ENCODE measurements around the gene EEA1.

The EEA1 gene

GRCh38 chr12:92938018-92938417 lies 8.9 kb upstream of the EEA1 start:
- ATAC-seq: no peak

DNA sequence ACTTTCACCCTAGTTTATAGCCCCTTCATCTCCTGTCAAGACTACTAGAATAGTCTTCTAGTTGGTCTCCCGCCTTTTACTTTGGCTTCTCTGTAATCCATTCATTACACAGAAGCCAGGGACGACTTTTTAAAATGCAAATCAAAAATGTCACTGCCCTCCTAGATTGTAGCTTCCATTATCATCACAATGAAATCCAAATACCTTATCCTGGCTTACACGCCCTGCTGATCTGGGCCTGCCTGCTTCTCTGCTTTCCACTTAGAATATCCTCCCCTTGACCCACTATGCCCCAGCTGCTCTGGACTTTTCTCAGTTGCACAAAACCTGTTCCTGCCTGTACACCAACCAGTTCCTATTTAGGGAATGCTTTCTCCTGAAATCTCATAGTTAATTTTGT lies 4.5 kb upstream of the EEA1 start:
- no peak for ATAC-seq

DNA sequence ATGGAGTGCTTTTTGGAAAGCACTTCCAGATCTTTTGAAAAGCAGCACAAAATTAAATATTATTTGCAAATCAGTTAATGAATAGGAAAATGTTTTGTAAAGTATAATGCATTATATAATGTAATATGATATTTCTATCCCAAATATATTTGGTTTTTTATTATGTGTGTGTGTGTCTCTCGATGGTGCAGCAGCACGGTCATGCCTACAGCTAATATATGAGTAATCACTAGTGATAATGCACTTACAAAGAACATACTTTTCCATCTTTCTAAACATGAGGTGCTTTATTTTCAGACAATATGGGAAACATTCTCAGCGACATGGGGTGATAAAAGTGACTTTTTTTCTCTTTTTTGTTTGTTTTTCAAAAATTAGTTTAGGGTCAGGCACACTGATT lies 1.3 kb upstream of the EEA1 start:
- ATAC-seq: no peak

DNA sequence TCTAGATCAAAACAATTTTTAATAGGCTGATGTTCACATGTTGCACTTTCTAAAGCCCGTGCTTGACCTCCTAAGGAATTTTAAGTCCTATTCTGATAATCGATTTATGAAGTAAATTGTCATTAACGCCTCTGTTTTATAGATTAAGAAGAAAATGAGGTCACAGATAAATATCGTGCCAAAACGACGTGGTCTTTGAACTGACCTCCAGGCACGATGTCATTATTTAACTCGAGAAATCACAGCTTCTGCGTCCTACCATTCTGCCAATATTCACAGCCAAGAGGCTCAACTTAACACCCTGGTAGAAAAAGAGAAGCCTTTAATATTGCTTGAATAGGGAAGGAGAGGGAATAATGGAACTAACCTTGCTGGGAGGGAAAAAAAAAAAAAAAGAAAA lies 888 bp upstream of the EEA1 start:
- no peak for ATAC-seq

- peak; percentile 49 to 50 for ATAC-seq
Observed at GRCh38 chr12:92928421-92928961, 604 bp downstream of the EEA1 start.

DNA sequence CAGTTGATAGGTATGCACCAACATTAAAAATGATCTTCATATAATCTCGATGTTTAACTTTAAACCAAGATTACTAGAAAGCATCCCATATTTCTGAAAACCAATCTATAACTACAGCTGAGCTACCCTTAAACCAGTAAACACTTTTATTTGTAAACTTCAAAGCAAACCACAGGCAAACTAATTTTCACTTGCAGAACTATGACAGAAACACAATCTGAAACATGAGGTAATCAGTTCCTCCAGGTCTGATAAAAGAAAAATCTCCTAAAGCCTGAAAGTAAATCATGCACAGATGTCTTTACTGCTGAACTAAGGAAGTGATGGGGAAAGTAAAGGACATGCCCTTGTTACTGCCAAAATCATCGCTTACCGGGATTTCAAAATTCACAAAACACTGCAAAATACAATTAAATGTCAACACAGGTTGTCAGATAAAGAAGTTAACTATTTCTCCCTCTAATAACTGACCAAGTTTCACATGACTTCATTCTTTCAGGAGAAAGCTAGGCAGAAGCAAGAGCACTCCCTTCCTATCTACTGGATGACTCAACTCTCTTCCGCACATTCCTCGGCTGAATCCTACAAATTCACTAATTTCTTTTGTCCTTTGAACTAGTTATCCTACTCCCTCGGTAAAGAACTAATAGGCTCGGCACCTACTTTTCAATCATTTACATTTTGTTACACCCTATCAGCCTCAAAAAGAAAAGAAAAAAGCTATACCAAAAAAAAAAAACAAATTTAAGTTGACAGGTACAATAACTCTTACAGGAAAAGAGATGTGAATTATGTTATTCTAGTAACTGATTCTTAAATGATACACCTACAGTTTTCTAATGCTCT lies 1.4 kb downstream of the EEA1 start:
- peak; percentile 1 for ATAC-seq

DNA sequence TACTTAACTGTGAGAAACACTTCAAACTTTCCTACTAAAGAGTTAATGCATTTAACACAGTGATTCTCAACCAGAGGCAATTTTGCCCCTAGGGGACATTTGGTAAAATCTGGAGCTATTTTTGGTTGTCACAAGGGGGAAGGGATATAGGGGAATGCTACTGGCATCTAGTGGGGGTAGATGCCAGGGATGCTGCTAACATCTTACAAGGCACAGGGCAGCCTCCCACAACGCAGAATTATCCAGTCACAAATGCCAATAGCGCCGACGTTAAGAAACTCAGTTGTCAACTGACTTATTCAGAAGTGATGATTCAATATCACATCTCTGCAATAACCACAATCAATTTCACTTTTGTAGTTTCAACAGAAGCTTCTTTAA lies 2.0 kb downstream of the EEA1 start:
- peak; percentile 37 to 43 for ATAC-seq

- ATAC-seq: no peak
Observed at GRCh38 chr12:92926549-92926948, 2.5 kb downstream of the EEA1 start.

GRCh38 chr12:92921877-92922276 lies 7.2 kb downstream of the EEA1 start:
- peak; percentile 51 to 83 for ATAC-seq

DNA sequence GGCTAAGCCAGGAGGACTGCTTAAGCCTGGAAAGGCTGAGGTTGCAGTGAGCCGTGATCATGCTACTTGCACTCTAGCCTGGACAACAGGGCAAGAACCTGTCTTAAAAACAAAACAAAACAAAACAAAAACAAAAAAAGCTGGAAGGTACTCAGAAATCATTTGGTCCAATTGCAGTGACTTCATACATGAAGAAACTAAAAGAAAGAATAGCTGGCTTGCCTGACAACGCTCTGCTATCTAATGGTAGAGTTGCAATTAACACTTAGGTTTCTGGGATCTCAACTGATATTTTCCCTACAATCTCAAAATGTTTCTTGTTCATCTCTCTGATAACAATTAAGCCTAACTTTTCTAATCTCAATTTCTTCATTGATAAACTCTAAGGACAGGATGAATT lies 13.7 kb downstream of the EEA1 start:
- ATAC-seq: no peak

DNA sequence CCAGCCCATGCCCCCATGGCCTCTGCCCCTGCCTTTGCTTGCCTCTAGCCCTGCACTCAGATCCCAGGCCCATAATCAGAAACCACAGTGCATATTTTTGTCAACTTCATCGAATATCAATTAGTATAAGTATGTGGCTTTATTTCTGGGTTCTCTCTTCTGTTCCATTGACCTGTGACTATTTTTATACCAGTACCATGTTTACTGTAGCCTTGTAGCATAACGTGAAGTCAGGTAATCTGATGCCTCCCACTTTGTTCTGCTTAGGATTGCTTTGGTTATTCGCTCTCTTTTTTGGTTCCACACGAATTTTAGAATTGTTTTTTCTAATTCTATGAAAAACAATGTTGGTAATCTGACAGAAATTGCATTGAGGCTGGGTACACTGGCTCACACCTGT lies 14.9 kb downstream of the EEA1 start:
- ATAC-seq: no peak

DNA sequence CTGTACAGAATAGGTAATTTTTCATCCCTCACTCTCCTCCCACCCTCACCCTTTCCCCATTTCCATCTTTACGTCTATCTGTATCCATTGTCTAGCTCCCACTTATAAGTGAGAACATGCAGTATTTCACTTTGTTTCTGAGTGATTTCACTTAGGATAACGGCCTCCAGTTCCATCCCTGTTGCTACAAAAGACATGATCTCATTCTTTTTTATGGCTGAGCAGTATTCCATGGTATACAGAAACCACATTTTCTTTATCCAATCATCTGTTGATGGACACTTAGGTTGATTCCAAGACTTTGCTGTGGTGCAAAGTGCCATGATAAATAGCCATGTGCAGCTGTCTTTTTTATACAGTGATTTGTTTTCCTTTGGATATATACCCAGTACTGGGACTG lies 16.4 kb downstream of the EEA1 start:
- ATAC-seq: no peak

- peak; percentile 96 to 98 for ATAC-seq
Observed at GRCh38 chr12:92912052-92912451, 17.0 kb downstream of the EEA1 start.

GRCh38 chr12:92911339-92911738 lies 17.8 kb downstream of the EEA1 start:
- ATAC-seq: no peak

DNA sequence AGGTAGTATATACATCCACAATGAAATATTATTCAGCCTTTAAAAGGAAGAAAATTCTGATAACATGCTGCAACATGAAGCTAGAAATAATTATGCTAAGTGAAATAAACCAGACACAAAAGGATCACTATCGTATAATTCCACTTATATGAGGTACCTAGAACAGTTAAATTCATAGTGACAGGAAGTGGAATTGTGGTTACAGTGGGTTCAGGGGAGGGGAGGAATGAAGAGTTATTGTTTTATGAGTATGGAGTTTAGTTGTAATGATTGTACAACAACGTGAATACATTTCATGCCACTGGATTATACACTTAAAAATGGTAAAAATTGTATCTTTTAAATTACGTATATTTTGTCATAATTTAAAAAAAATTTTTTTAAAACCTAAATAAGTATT lies 21.0 kb downstream of the EEA1 start:
- ATAC-seq: peak in 1 of 2 donors; percentile 44

- no peak for ATAC-seq
Observed at GRCh38 chr12:92905811-92906554, 23.1 kb downstream of the EEA1 start.

DNA sequence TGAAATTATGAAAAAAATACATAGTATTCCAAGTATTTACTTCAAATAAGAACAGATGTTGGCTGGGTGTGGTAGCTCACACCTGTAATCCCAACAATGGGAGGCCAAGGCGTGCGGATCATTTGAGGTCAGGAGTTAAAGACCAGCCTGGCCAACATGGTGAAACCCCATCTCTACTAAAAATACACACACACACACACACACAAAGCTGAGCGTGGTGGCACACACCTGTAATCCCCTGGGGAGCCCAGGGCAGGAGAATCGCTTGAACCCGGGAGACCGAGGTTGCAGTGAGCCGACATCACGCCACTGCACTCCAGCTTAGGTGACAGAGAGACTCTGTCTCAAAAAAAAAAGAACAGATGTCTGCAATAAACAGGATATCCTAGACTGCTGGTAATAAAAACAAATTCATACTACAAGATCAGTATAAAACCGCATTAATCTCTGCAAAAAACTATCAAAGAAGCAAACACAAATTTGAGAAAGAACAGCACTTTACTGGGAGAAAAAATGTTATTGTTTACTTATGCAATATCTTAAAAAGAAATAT lies 23.8 kb downstream of the EEA1 start:
- no peak for ATAC-seq

DNA sequence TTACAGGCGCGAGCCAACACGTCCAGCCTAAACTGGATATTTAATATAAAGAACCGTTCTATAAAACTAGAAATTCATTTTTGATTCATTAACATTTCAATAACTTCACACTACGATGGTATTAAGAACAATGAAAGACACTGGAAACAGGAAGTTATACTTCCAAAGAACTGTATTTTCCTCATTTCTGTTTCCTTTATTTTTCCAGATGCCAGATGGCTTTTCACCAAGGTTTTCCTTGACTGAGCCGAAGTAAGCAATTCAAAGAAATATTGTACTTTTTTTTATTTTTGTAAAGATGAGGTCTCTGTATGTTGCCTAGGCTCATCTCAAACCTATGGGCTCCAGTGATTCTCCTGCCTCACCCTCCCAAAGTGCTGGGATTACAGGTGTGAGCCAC lies 28.2 kb downstream of the EEA1 start:
- no peak for ATAC-seq

- ATAC-seq: no peak
Observed at GRCh38 chr12:92899386-92900001, 29.6 kb downstream of the EEA1 start.

- ATAC-seq: peak in 1 of 2 donors; percentile 36
Observed at GRCh38 chr12:92898755-92899154, 30.3 kb downstream of the EEA1 start.

- no peak for ATAC-seq
Observed at GRCh38 chr12:92897844-92898243, 31.3 kb downstream of the EEA1 start.

DNA sequence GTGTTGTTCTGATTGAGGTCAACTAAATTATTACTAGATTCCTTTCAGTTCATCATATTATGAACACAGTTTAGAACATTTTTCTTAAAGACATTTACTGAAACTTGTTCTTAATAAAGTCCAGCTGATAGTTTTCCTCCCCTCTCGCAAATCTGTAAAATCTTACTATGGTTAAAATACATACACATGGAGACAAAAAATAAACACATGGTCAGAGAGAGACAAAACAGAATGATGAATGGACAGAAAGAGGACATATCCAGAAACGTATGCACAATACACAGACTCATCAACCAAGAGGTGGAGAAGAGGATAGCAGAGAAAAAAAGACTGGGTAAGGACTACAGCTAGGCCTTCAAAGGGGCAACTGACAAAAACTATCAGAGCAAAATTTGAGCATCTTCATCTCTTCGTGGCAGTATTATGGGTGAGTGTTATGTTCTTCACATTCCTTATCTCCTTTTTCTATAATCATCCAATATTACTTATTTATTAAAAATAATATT lies 38.4 kb downstream of the EEA1 start:
- no peak for ATAC-seq

DNA sequence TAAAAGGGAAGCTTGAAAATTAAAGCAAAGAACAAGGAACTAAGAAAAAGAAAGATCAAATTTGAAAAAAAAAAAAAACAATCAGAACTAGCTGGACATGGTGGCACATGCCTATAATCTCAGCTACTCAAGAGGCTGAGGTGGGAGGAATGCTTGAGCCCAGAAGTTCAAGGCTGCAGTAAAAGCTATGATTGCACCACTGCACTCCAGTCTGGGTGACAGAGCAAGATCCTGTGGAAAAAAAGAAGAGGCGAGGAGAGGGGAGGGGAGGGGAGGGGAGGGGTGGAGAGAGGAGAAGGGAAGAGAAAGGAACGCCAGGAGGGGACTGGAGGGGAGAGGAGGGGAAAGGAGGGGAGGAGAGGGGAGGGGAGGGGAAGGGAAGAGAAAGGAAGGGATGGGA lies 43.0 kb downstream of the EEA1 start:
- no peak for ATAC-seq
